CD14-positive monocyte (primary cell): ENCODE results near the gene LTBP1. TPM values are rescaled to one million over a fixed set of nuclear protein-coding genes. Genes with fewer than 3 reads are reported as not detected.

Experiments used
- DNase-seq, 3 donors: peaks; one replicate each; pipeline ENCODE4 v3.0.0-alpha.2; 2011 to 2022
- H2AFZ ChIP-seq: 2 replicates; pipeline ENCODE4 v1.6.0; 2012; ENCODE audit warnings: mild to moderate bottlenecking, low read depth, low read length, inconsistent platforms; ENCODE audit not compliant: insufficient read depth, poor library complexity, severe bottlenecking
- H3K27ac ChIP-seq, 2 donors: 1 replicate in 1 of 2; 2 replicates in 1 of 2; pipeline ENCODE4 v1.5.1; 2012 to 2013; ENCODE audit warnings: low read length in 2 of 2, control low read depth in 1 of 2, inconsistent platforms in 1 of 2, low read depth in 1 of 2, mild to moderate bottlenecking in 1 of 2
- H3K27me3 ChIP-seq, 2 donors: one replicate each; pipeline versions ENCODE4 v1.6.0 to v1.6.1; 2011 to 2013; ENCODE audit warnings: low read length in 2 of 2; ENCODE audit not compliant: control insufficient read depth in 2 of 2, insufficient read depth in 2 of 2
- H3K36me3 ChIP-seq, 2 donors: replicated peaks in 1 of 2; 1 replicate in 1 of 2; 2 replicates in 1 of 2; pipeline versions ENCODE4 v1.5.1 to v1.6.1; 2012 to 2013; ENCODE audit warnings: low read length in 2 of 2, control low read depth in 1 of 2, inconsistent platforms in 1 of 2, mild to moderate bottlenecking in 1 of 2; ENCODE audit not compliant: insufficient read depth in 2 of 2, control insufficient read depth in 1 of 2
- H3K4me1 ChIP-seq, 2 donors: 1 replicate in 1 of 2; 2 replicates in 1 of 2; pipeline versions ENCODE4 v1.5.1 to v1.6.1; 2012 to 2013; ENCODE audit warnings: low read length in 2 of 2, control low read depth in 1 of 2, inconsistent platforms in 1 of 2, mild to moderate bottlenecking in 1 of 2, moderate library complexity in 1 of 2; ENCODE audit not compliant: insufficient read depth in 2 of 2, control insufficient read depth in 1 of 2
- H3K4me2 ChIP-seq: replicated peaks from 2 replicates; pipeline ENCODE3; 2012; ENCODE audit warnings: low read length, moderate library complexity, mild to moderate bottlenecking; ENCODE audit not compliant: poor library complexity, severe bottlenecking; ENCODE audit errors: extremely low read depth
- H3K4me3 ChIP-seq, 3 experiments: fragments of 200-600 bp in 1 of 3; sonication (generic) in 1 of 3; replicated peaks in 1 of 3; 1 replicate in 2 of 3; 2 replicates in 1 of 3; pipeline ENCODE4 v1.5.1; 2011 to 2013; ENCODE audit warnings: low read length in 3 of 3, mild to moderate bottlenecking in 3 of 3, control low read depth in 2 of 3, low read depth in 2 of 3, inconsistent platforms in 1 of 3, moderate library complexity in 1 of 3
- H3K79me2 ChIP-seq: 2 replicates; pipeline ENCODE4 v1.6.0; 2012; ENCODE audit warnings: mild to moderate bottlenecking, control low read depth, inconsistent platforms, low read length, moderate library complexity; ENCODE audit not compliant: insufficient read depth
- H3K9ac ChIP-seq: 2 replicates; pipeline ENCODE4 v1.6.0; 2017; ENCODE audit warnings: low read length, mild to moderate bottlenecking; ENCODE audit not compliant: insufficient read depth, poor library complexity, severe bottlenecking
- H3K9me3 ChIP-seq, 2 donors: replicated peaks in 1 of 2; 1 replicate in 1 of 2; 2 replicates in 1 of 2; pipeline versions ENCODE4 v1.5.1 to v1.6.1; 2012 to 2013; ENCODE audit warnings: low read length in 2 of 2, control low read depth in 1 of 2; ENCODE audit not compliant: control insufficient read depth in 1 of 2, insufficient read depth in 1 of 2
- H4K20me1 ChIP-seq: 2 replicates; pipeline ENCODE4 v1.6.0; 2012; ENCODE audit warnings: mild to moderate bottlenecking, low read length, control low read depth, moderate library complexity; ENCODE audit not compliant: insufficient read depth
- H3K27ac Mint-ChIP-seq, 7 donors: one replicate each; pipeline ENCODE4 v1.8.0; 2020; ENCODE audit warnings: mild to moderate bottlenecking in 7 of 7, mixed read lengths in 7 of 7, moderate library complexity in 6 of 7, inconsistent platforms in 2 of 7
- H3K27me3 Mint-ChIP-seq, 3 donors: one replicate each; pipeline ENCODE4 v1.8.0; 2021 to 2022; ENCODE audit warnings: low read depth in 3 of 3, mild to moderate bottlenecking in 3 of 3, mixed read lengths in 3 of 3, moderate library complexity in 3 of 3, inconsistent platforms in 1 of 3
- H3K36me3 Mint-ChIP-seq, 2 donors: one replicate each; pipeline ENCODE4 v1.8.0; 2020; ENCODE audit warnings: mixed read lengths in 2 of 2, inconsistent platforms in 1 of 2, mild to moderate bottlenecking in 1 of 2
- H3K4me1 Mint-ChIP-seq: one replicate; pipeline ENCODE4 v1.8.0; 2020; ENCODE audit warnings: mild to moderate bottlenecking, mixed read lengths
- H3K4me3 Mint-ChIP-seq, 2 donors: one replicate each; pipeline ENCODE4 v1.8.0; 2020; ENCODE audit warnings: mild to moderate bottlenecking in 2 of 2, mixed read lengths in 2 of 2, moderate library complexity in 1 of 2
- H3K9me3 Mint-ChIP-seq, 7 donors: one replicate each; pipeline ENCODE4 v1.8.0; 2020 to 2022; ENCODE audit warnings: mixed read lengths in 7 of 7, mild to moderate bottlenecking in 6 of 7, moderate library complexity in 6 of 7, inconsistent platforms in 2 of 7
- CTCF ChIP-seq: fragments of 200-600 bp; IDR thresholded peaks from one replicate; pipeline ENCODE4 v1.8.0; 2022; ENCODE audit warnings: antibody characterized with exemption, mild to moderate bottlenecking
- WGBS: methylation state at CpG from one replicate; pipeline ENCODE4 v1.1.5; 2013; ENCODE audit warnings: missing lambda C conversion rate; ENCODE audit not compliant: insufficient coverage; 5-methylcytosine and 5-hydroxymethylcytosine counted together
- intact Hi-C, 2 donors: fragments of 100-400 bp; cut with micrococcal nuclease; formaldehyde crosslinking; loops; one replicate each; pipeline versions ENCODE4 v1.15.0 to v1.15.1; 2023
- polyA plus RNA-seq, 3 donors: library from polyadenylated mRNA; depleted of rRNA in 1 of 3; unstranded in 2 of 3; stranded (reverse) in 1 of 3; fragments of 300-500 nt in 2 of 3; fragments of >200 nt in 1 of 3; fragmentation: Illumina TruSeq in 2 of 3; gene quantifications; 1 replicate in 2 of 3; 2 replicates in 1 of 3; pipeline ENCODE4 v1.2.3, GENCODE V29; 2012 to 2021

Gene LTBP1
- polyA plus RNA-seq, 3 donors = 0.18 to 0.24 TPM; not detected in 1

GRCh38 chr2:33188799-33189198 lies 242.0 kb downstream of the LTBP1 start:
- Mint-ChIP-seq H3K9me3 (no peaks in the 10 kb centered on the region), H3K27ac (no peak overlapping the region), H3K4me1 (no peaks in the 10 kb centered on the region), H3K27me3 (peaks cover 0 to 2% (median 1%) of the 10 kb centered on the region in 3 donors), H3K4me3 (no peak overlapping the region), H3K36me3 (no peaks in the 10 kb centered on the region)
- intact Hi-C loops = no loop called here
- Histone ChIP-seq H3K79me2 (no peaks in the 10 kb centered on the region), H3K27me3 (no peaks in the 10 kb centered on the region), H3K4me3 (no peak overlapping the region), H4K20me1 (no peaks in the 10 kb centered on the region), H3K9me3 (no peaks in the 10 kb centered on the region), H3K27ac (no peak overlapping the region), H2AFZ (no peak overlapping the region), H3K36me3 (no peaks in the 10 kb centered on the region), H3K9ac (no peak overlapping the region), H3K4me2 (no peak overlapping the region), H3K4me1 (no peaks in the 10 kb centered on the region)
- WGBS = 100% methylated on average over 1 of the region's 3 CpGs
- TF ChIP-seq CTCF = no peak
- no peak for DNase-seq

DNA sequence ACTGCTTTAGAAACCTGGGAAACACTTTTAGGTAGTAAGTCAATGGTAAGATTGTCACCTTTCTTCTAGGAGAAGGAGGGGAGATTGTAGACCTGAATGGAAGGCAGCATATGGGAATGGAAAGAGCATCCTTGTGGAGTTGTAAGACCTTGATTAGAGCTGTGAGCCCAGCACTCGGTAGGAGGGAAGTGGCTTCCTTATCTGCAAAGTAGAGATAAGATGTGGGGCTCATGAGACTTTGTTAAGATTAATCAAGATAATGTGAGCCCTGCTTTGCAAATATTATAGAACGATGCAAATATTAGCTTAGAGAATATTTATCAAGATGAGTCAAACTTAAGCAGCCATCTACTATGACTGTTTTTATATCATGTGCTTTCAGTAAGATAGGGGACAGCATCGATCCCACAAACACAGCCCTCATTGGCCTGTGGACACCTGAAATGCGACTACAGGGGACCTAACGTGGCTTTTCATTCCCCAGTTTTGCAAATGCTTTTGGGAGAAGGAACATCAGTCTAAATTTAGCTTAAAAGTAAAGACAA lies 243.7 kb downstream of the LTBP1 start:
- H3K27ac ChIP-seq = no peak overlapping the region
- H3K27ac Mint-ChIP-seq = no peak overlapping the region
- no peaks in the 10 kb centered on the region for H3K27me3 ChIP-seq
- intact Hi-C loops = no loop called here
- no peaks in the 10 kb centered on the region for H3K4me1 Mint-ChIP-seq
- no peak overlapping the region for H3K4me3 ChIP-seq
- H2AFZ ChIP-seq = no peak overlapping the region
- no peak overlapping the region for H3K4me2 ChIP-seq
- peaks cover 0 to 2% (median 1%) of the 10 kb centered on the region in 3 donors for H3K27me3 Mint-ChIP-seq
- no peaks in the 10 kb centered on the region for H3K4me1 ChIP-seq
- no peak overlapping the region for H3K4me3 Mint-ChIP-seq
- no peaks in the 10 kb centered on the region for H3K36me3 ChIP-seq
- DNase-seq = no peak
- no peaks in the 10 kb centered on the region for H3K36me3 Mint-ChIP-seq
- H3K9me3 Mint-ChIP-seq = no peaks in the 10 kb centered on the region
- no peaks in the 10 kb centered on the region for H3K9me3 ChIP-seq
- no peaks in the 10 kb centered on the region for H3K79me2 ChIP-seq
- 0% methylated on average over 1 of the region's 5 CpGs for WGBS
- H4K20me1 ChIP-seq = no peaks in the 10 kb centered on the region
- no peak for TF ChIP-seq CTCF
- no peak overlapping the region for H3K9ac ChIP-seq
